Bronchial epithelial cell (primary cell): ENCODE results near the gene KCNAB2. TPM values are rescaled to one million over a fixed set of nuclear protein-coding genes. Genes with fewer than 3 reads are reported as not detected.

Source experiments
- DNase-seq: peaks from one replicate; pipeline ENCODE4 v3.0.0-alpha.2; 2010; ENCODE audit warnings: low read depth
- FAIRE-seq: peaks from 2 replicates; lab custom pipeline; 2011; peaks lifted over from hg19 to GRCh38; lab: Jason Lieb, UNC
- H3K27me3 ChIP-seq: 2 replicates; pipeline ENCODE4 v1.5.1; 2011; ENCODE audit warnings: low read length; ENCODE audit not compliant: control insufficient read depth, insufficient read depth
- H3K36me3 ChIP-seq: 2 replicates; pipeline ENCODE4 v1.5.1; 2011; ENCODE audit warnings: low read length; ENCODE audit not compliant: control insufficient read depth, insufficient read depth
- H3K4me3 ChIP-seq: 2 replicates; pipeline ENCODE4 v1.5.1; 2011; ENCODE audit warnings: mild to moderate bottlenecking, low read depth, low read length, control low read depth
- CTCF ChIP-seq: IDR thresholded peaks from 2 replicates; pipeline ENCODE4 v1.5.1; 2011; ENCODE audit warnings: mild to moderate bottlenecking, moderate library complexity, low read length, control low read depth, inconsistent platforms; ENCODE audit not compliant: insufficient read depth, severe bottlenecking
- total RNA-seq: library from RNA; depleted of rRNA; stranded (reverse); fragments of >200 nt; gene quantifications from 2 replicates; pipeline ENCODE4 v1.2.1, GENCODE V29; 2014

KCNAB2 gene
- total RNA-seq, 1 donor from 2014 or later, result 1.8 TPM

GRCh38 chr1:6144647-6145395 lies 99.1 kb downstream of the KCNAB2 start:
- FAIRE-seq, result no peak
- H3K27me3 ChIP-seq, result peaks cover 2% of the 10 kb centered on the region

GRCh38 chr1:6145396-6145750 lies 99.7 kb downstream of the KCNAB2 start:
- Histone ChIP-seq H3K4me3 (no peak overlapping the region), H3K36me3 (no peaks in the 10 kb centered on the region), H3K27me3 (peaks cover 2% of the 10 kb centered on the region)
- DNase-seq, result no peak
- FAIRE-seq, result no peak
- no peak for TF ChIP-seq CTCF

More at GRCh38 chr1:6144647-6145395, 99.1 kb downstream of the KCNAB2 start:
- H3K4me3 ChIP-seq, result no peak overlapping the region
- H3K36me3 ChIP-seq, result no peaks in the 10 kb centered on the region
- no peak for TF ChIP-seq CTCF
- no peak for DNase-seq

- DNase-seq, result no peak
- Histone ChIP-seq H3K27me3 (peaks cover 2% of the 10 kb centered on the region), H3K36me3 (no peaks in the 10 kb centered on the region), H3K4me3 (no peak overlapping the region)
- TF ChIP-seq CTCF, result no peak
- no peak for FAIRE-seq
Measured at GRCh38 chr1:6145864-6146410, 100.2 kb downstream of the KCNAB2 start.

- DNase-seq, result peak; percentile 49
- Histone ChIP-seq H3K4me3 (peak overlapping the region; percentile 7), H3K36me3 (no peaks in the 10 kb centered on the region), H3K27me3 (peaks cover 2% of the 10 kb centered on the region)
- FAIRE-seq, result no peak
- no peak for TF ChIP-seq CTCF
Measured at GRCh38 chr1:6148497-6149241, 103.0 kb downstream of the KCNAB2 start.

GRCh38 chr1:6149597-6149996 lies 103.9 kb downstream of the KCNAB2 start:
- FAIRE-seq (no peak), DNase-seq (no peak)
- H3K27me3 ChIP-seq, result peaks cover 2% of the 10 kb centered on the region
- no peak overlapping the region for H3K4me3 ChIP-seq
- no peak for TF ChIP-seq CTCF
- H3K36me3 ChIP-seq, result no peaks in the 10 kb centered on the region
